Measurements from ENCODE around the gene PCDHGA2. TPM values are rescaled to one million over a fixed set of nuclear protein-coding genes. Genes with fewer than 3 reads are reported as not detected.
A peak's percentile ranks its signal among the peaks of the same experiment; 100 is the strongest.
"Not testable (repeated sequence)": the region's sequence is repeated elsewhere in the genome, so short reads cannot be mapped to it uniquely, and the experiment has no call there.

The PCDHGA2 gene
- total RNA-seq, 4 donors from 2014 or later = 0.66 to 1.5 (median 1.2) TPM

GRCh38 chr5:141342773-141343172, 4.2 kb downstream of the PCDHGA2 start:
- Histone ChIP-seq H3K27ac (peak overlapping the region in 2 of 4 donors; percentile 8 to 15), H3K36me3 (no peaks in the 10 kb centered on the region), H3K4me1 (no peaks in the 10 kb centered on the region), H3K4me3 (no peak overlapping the region), H3K27me3 (peaks cover 7 to 17% (median 8%) of the 10 kb centered on the region in 3 donors), H3K9me3 (peaks cover 0 to 25% (median 0%) of the 10 kb centered on the region in 3 donors)
- TF ChIP-seq POLR2A (IDR thresholded peaks at IDR 0.05) (no peak), CTCF (IDR thresholded peaks at IDR 0.05 in 4 of 5, conservative IDR thresholded peaks at IDR 0.05 in 1 of 5) (no peak)
- ATAC-seq (no peak), DNase-seq (no peak)
- in situ Hi-C loops (cut with MboI; ENCODE audit: low sequenced_read_pairs in 4 of 4) (loop anchor here in 1 of 4 donors (10.0 kb wide), 1 partner anchor 222 kb away; no protein-coding TSS in a partner anchor), intact Hi-C loops (cut with DNase I; ENCODE audit: low total_unique reads) (no loop called here)

GRCh38 chr5:141343242-141343952, 4.8 kb downstream of the PCDHGA2 start, which contains the start of gene PCDHGA3:
TSS of gene PCDHGA3 (plus strand) at chr5:141343829. CDS start at chr5:141344034, 205 bp downstream.
- no peaks in the 10 kb centered on the region for H3K36me3 ChIP-seq
- H3K27ac ChIP-seq = peak within 1 kb of the TSS; percentile 56 to 73 (median 63)
- TF ChIP-seq POLR2A (IDR thresholded peaks at IDR 0.05) = no peak
- peak in 4 of 5 experiments; percentile 29 to 46 (median 44) for TF ChIP-seq CTCF (IDR thresholded peaks at IDR 0.05 in 4 of 5, conservative IDR thresholded peaks at IDR 0.05 in 1 of 5)
- peak within 1 kb of the TSS; percentile 34 to 57 (median 44) for H3K4me3 ChIP-seq
- DNase-seq (no peak), ATAC-seq (peak; percentile 12 to 76)
- in situ Hi-C loops (cut with MboI; ENCODE audit: low sequenced_read_pairs in 4 of 4) = loop anchor here in 1 of 4 donors (10.0 kb wide), 1 partner anchor 221 kb away; no protein-coding TSS in a partner anchor
- intact Hi-C loops (cut with DNase I; ENCODE audit: low total_unique reads) = no loop called here
- peaks cover 4 to 13% (median 8%) of the 10 kb centered on the region in 3 donors for H3K27me3 ChIP-seq
- H3K9me3 ChIP-seq = peaks cover 0 to 25% (median 0%) of the 10 kb centered on the region in 3 donors
- no peaks in the 10 kb centered on the region for H3K4me1 ChIP-seq

GRCh38 chr5:141343953-141344463, 5.4 kb downstream of the PCDHGA2 start:
- H3K9me3 ChIP-seq = peaks cover 0 to 21% (median 0%) of the 10 kb centered on the region in 3 donors
- TF ChIP-seq CTCF (IDR thresholded peaks at IDR 0.05 in 4 of 5, conservative IDR thresholded peaks at IDR 0.05 in 1 of 5) (no peak), POLR2A (IDR thresholded peaks at IDR 0.05) (no peak)
- peaks cover 4 to 13% (median 8%) of the 10 kb centered on the region in 3 donors for H3K27me3 ChIP-seq
- DNase-seq (no peak), ATAC-seq (peak; percentile 36 to 60)
- no peaks in the 10 kb centered on the region for H3K36me3 ChIP-seq
- intact Hi-C loops (cut with DNase I; ENCODE audit: low total_unique reads) = no loop called here
- H3K4me3 ChIP-seq = peak overlapping the region; percentile 34 to 57 (median 44)
- in situ Hi-C loops (cut with MboI; ENCODE audit: low sequenced_read_pairs in 4 of 4) = loop anchor here in 1 of 4 donors (10.0 kb wide), 1 partner anchor 221 kb away; no protein-coding TSS in a partner anchor
- H3K4me1 ChIP-seq = no peaks in the 10 kb centered on the region
- H3K27ac ChIP-seq = peak overlapping the region; percentile 56 to 73 (median 63)

- no peaks in the 10 kb centered on the region for H3K4me1 ChIP-seq
- intact Hi-C loops (cut with DNase I; ENCODE audit: low total_unique reads) = no loop called here
- H3K9me3 ChIP-seq = peaks cover 0 to 9% (median 0%) of the 10 kb centered on the region in 3 donors
- DNase-seq (no peak), ATAC-seq (no peak)
- no peak overlapping the region for H3K27ac ChIP-seq
- in situ Hi-C loops (cut with MboI; ENCODE audit: low sequenced_read_pairs in 4 of 4) = loop anchor here in 1 of 4 donors (10.0 kb wide), 1 partner anchor 219 kb away; no protein-coding TSS in a partner anchor
- peak overlapping the region in 1 of 4 donors; percentile 43 for H3K4me3 ChIP-seq
- no peak for TF ChIP-seq POLR2A (IDR thresholded peaks at IDR 0.05)
- TF ChIP-seq CTCF (IDR thresholded peaks at IDR 0.05 in 4 of 5, conservative IDR thresholded peaks at IDR 0.05 in 1 of 5) = no peak
- H3K36me3 ChIP-seq = no peaks in the 10 kb centered on the region
- peaks cover 8 to 9% (median 8%) of the 10 kb centered on the region in 3 donors for H3K27me3 ChIP-seq
Observed at GRCh38 chr5:141345327-141345726, 6.8 kb downstream of the PCDHGA2 start.

GRCh38 chr5:141346017-141346416, 7.5 kb downstream of the PCDHGA2 start:
- ATAC-seq; H3K27ac ChIP-seq; DNase-seq; H3K9me3 ChIP-seq; H3K4me1 ChIP-seq; H3K27me3 ChIP-seq; H3K4me3 ChIP-seq; H3K36me3 ChIP-seq; intact Hi-C loops (cut with DNase I; ENCODE audit: low total_unique reads): not testable (repeated sequence)
- in situ Hi-C loops (cut with MboI; ENCODE audit: low sequenced_read_pairs in 4 of 4) = loop anchor here in 1 of 4 donors (10.0 kb wide), 1 partner anchor 219 kb away; no protein-coding TSS in a partner anchor
